GM19395 (cell line): Measurements from ENCODE around the gene PITPNM3.

ENCODE experiments used
- ATAC-seq: cut with Tn5 transposase; IDR thresholded peaks from one replicate; pipeline ENCODE4 v1.9.1; 2021; ENCODE audit warnings: mild to moderate bottlenecking, moderate library complexity; ENCODE audit not compliant: unreplicated experiment

Gene PITPNM3

DNA sequence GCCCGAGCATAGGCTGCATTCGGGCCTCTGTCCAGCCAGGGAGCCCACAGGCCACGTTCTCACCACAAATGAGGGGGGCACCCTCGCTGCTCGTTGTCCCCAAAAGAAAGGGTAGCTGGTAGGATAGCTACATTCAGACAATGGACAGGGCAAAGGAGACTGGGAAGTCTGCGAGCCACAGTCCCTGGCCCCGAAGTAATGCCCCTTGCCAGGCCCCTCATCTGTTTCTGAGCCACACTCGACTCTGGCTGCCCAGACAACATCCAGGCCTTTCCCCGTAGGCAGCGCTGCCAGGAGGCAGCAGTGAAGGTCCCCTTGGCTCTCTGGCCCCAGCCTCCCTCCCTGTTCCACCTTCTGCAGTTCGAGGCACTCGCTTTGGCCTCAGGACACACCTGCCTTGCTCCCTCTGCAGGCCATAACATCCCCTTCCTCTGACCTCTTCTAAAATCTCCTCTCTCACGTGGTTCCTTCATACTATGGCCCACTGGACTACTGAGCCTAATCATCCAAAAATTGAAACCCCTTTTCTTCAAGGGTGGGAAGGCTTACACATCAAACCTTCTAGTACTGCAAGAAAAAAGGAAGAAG is 133.6 kb downstream of the PITPNM3 start:
- ATAC-seq: no peak

DNA sequence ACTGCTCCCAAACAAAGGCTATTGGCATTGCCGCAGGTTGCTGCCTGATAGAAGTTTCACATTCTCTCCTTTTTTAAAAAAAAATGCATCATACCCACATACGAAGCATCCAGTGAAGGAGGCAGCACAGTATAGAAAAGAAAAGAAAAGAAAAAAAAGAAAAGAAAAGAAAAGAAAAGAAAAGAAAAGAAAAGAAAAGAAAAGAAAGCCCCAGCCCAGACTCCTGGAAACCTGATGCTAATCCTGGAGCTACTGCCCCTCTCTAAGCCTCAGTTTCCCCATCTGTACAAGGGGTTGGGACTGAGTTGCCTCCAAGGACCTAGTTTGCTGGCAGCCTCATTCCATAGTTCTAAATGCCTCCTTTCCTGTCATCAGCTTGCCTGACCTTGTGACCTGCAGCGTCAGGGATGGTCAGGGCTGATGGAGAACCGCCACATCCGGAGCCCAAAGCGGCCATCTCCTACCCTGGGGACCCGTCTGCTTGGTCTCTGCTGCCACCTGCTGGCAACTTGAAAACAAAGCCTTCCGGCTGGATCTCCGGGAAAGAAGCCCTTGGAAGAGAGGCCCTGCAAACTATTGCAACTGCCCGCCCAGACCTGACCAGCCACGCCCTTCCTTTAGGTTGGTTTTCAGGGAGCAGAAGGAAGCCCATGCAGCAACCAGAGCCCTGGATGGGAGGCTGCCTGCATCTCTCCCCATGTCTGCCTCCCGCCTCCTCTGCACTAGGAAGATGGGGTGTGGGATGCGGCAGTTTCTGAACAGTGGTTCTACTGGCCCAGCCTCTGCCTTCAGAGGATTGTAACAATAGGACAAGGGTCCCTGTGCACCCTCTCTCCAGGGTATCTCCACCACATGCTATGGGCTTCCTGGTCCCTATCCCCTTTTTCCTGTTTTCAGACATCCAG is 134.4 kb downstream of the PITPNM3 start:
- ATAC-seq: no peak

DNA sequence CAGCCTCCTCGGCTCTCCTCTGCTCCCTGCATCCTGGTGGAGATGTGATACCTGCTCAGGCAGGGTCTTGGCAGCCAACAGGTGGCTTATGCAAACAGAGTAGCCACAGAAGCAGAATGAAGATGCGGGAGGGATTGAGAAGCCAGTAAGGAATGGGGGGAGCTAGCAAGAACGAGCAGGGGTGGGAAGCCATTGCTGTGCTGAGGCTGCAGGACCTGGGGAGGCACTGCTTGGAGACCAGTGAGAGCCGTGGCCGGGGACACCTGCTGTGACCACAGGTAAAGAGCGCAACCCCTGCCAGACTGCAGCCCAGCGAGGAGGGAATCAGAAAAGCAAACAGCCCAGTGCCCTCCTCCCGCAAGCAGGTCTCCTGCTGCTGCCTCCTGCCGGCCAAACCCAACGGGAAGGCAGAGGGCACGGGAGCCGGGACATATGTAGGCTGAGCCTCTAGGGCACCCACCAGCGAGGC is 136.1 kb downstream of the PITPNM3 start:
- no peak for ATAC-seq

DNA sequence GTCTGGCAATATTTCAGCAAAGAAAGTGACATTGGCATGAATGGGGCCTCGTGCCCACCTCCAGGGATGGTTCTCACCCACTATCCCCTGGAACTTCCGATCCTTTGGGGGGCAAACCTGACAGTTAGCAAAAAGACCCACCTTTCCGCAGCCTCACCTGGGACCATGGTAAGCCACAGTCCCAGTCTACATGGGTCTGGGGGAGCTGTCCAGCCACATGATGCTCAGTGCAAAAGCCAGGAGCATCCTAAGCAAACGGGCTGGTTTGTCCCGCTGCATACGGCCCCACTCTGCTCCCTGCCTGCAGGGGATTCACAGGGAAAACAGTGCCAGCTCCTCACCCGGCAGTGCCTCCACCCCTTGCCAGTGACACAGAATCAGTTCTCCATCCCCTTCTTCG is 140.7 kb downstream of the PITPNM3 start:
- ATAC-seq: no peak

DNA sequence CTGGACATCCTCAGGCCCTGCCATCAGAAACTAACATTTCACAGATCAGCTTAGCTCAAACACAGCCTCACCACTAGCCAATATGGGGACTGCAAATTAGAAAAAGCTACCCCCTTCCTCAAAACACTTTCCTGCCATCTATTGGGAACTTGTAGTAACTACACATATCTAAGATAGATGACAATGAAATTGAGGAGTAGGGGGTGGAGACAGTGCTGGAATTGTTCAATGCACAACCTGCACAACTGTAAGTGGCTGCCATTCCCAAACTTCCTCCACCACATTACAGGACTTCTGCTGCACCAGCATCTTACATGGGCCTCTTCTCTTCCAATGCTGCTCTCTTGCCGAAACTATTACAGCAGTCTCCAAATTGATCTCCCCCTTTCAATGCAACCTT is 143.3 kb downstream of the PITPNM3 start:
- no peak for ATAC-seq

DNA sequence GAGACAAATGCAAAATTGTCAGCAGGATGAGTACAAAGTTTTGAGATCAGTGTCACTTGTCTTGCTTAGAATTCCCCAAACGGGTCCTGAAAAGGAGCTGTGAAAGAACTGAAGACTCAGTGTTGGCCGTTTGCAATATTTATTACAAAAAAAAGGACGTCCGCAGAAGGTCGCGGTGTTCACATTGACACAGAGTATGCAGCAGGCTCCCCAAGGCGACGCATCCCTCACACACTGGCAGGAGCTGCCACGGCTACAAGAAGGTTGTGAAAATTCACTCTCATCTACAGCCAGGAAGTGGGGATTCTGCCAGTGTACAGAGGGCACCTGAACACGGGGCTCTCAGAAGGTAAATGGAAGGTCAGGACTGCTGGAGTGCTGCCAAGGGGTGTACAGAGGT is 147.6 kb downstream of the PITPNM3 start:
- no peak for ATAC-seq

DNA sequence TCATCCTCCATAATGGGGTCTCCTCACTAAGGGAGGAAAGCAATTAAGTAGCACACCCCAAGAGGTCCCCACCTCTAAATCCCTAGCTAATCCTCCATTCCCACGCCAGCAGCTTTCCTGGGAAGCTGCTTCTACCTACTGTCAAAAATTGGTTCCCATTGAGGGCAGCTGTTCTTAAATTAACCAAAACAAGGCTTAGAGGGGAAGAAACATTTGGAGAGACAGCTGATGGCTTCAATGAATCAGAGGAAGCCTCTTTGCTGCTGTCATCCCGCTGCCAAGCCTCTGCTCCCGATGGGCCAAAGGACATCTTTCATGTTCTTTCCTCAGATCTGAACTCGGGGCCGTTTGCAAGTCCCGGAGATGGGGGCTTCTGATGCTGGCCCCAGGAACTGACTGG is 148.1 kb downstream of the PITPNM3 start:
- ATAC-seq: no peak

DNA sequence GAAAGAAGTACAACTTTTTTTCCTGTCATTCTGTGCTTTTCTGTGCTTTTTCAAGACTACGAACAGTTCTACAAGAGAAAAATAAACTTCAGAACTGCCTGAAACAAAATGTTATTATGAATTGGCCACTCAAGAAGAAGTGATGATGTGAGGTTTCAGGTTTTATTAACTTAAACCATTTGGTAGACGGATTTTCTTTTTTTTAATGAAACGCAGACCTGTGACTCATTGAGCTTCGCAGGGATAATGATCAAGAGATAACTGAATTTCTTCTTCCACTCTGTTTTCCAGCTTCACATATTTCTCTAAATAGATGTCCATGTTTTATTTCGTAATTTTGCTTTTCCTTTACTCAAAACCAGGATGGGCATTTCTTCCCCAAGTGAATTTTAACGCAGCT is 154.1 kb downstream of the PITPNM3 start:
- ATAC-seq: no peak
